Measurements from ENCODE around the gene MOCS1. TPM values are rescaled to one million over a fixed set of nuclear protein-coding genes. Genes with fewer than 3 reads are reported as not detected.

The MOCS1 gene
- total RNA-seq, 3 donors from 2014 or later (not counting 1 experiment from before 2014, with no cell fraction given), result 0.60 to 1.6 (median 1.5) TPM

GRCh38 chr6:39929039-39929732 is 5.1 kb downstream of the MOCS1 start:
- ATAC-seq (no peak), DNase-seq (no peak)
- Mint-ChIP-seq H3K36me3 (no peaks in the 10 kb centered on the region), H3K27me3 (ENCODE audit: low read depth in 2 of 2) (no peaks in the 10 kb centered on the region), H3K9me3 (no peaks in the 10 kb centered on the region), H3K27ac (no peak overlapping the region), H3K4me3 (no peak overlapping the region), H3K4me1 (peaks cover 8 to 21% of the 10 kb centered on the region in 2 donors)
- intact Hi-C loops (cut with micrococcal nuclease), result no loop called here
- H3K9me3 ChIP-seq (ENCODE audit: control insufficient read depth, insufficient read depth, low read length), result no peaks in the 10 kb centered on the region
- no peaks in the 10 kb centered on the region for H3K27me3 ChIP-seq (ENCODE audit: control insufficient read depth, insufficient read depth, low read length)
- no peak overlapping the region for H3K4me3 ChIP-seq (ENCODE audit: low read length)
- TF ChIP-seq CTCF (IDR thresholded peaks at IDR 0.05), result no peak
- H3K4me1 ChIP-seq (ENCODE audit: control insufficient read depth, insufficient read depth, low read length), result no peaks in the 10 kb centered on the region
- WGBS (ENCODE audit: insufficient coverage), result 40% methylated on average over 9 of the region's 9 CpGs
- no peak overlapping the region for H3K27ac ChIP-seq (ENCODE audit: low read length)
- H3K36me3 ChIP-seq (ENCODE audit: control insufficient read depth, insufficient read depth, low read length), result no peaks in the 10 kb centered on the region

- Mint-ChIP-seq H3K27ac (no peak overlapping the region), H3K36me3 (no peaks in the 10 kb centered on the region), H3K27me3 (ENCODE audit: low read depth in 2 of 2) (no peaks in the 10 kb centered on the region), H3K4me1 (peaks cover 4 to 11% of the 10 kb centered on the region in 2 donors), H3K9me3 (no peaks in the 10 kb centered on the region), H3K4me3 (no peak overlapping the region)
- DNase-seq (no peak), ATAC-seq (no peak)
- TF ChIP-seq CTCF (IDR thresholded peaks at IDR 0.05), result no peak
- H3K27ac ChIP-seq (ENCODE audit: low read length), result no peak overlapping the region
- no peaks in the 10 kb centered on the region for H3K9me3 ChIP-seq (ENCODE audit: control insufficient read depth, insufficient read depth, low read length)
- no peak overlapping the region for H3K4me3 ChIP-seq (ENCODE audit: low read length)
- H3K4me1 ChIP-seq (ENCODE audit: control insufficient read depth, insufficient read depth, low read length), result no peaks in the 10 kb centered on the region
- H3K27me3 ChIP-seq (ENCODE audit: control insufficient read depth, insufficient read depth, low read length), result no peaks in the 10 kb centered on the region
- 94% methylated on average over 11 of the region's 11 CpGs for WGBS (ENCODE audit: insufficient coverage)
- intact Hi-C loops (cut with micrococcal nuclease), result no loop called here
- no peaks in the 10 kb centered on the region for H3K36me3 ChIP-seq (ENCODE audit: control insufficient read depth, insufficient read depth, low read length)
Measured at GRCh38 chr6:39927159-39927558, 7.1 kb downstream of the MOCS1 start.

- Mint-ChIP-seq H3K4me3 (no peak overlapping the region), H3K27me3 (ENCODE audit: low read depth in 2 of 2) (no peaks in the 10 kb centered on the region), H3K27ac (no peak overlapping the region), H3K9me3 (no peaks in the 10 kb centered on the region), H3K4me1 (peaks cover 4 to 6% of the 10 kb centered on the region in 2 donors), H3K36me3 (no peaks in the 10 kb centered on the region)
- intact Hi-C loops (cut with micrococcal nuclease), result no loop called here
- no peak for TF ChIP-seq CTCF (IDR thresholded peaks at IDR 0.05)
- no peaks in the 10 kb centered on the region for H3K27me3 ChIP-seq (ENCODE audit: control insufficient read depth, insufficient read depth, low read length)
- no peak overlapping the region for H3K4me3 ChIP-seq (ENCODE audit: low read length)
- H3K9me3 ChIP-seq (ENCODE audit: control insufficient read depth, insufficient read depth, low read length), result no peaks in the 10 kb centered on the region
- DNase-seq, result no peak
- H3K36me3 ChIP-seq (ENCODE audit: control insufficient read depth, insufficient read depth, low read length), result no peaks in the 10 kb centered on the region
- 81% methylated on average over 2 of the region's 3 CpGs for WGBS (ENCODE audit: insufficient coverage)
- no peak overlapping the region for H3K27ac ChIP-seq (ENCODE audit: low read length)
- no peak for ATAC-seq
- H3K4me1 ChIP-seq (ENCODE audit: control insufficient read depth, insufficient read depth, low read length), result no peaks in the 10 kb centered on the region
Measured at GRCh38 chr6:39926668-39927067, 7.6 kb downstream of the MOCS1 start.

- Histone ChIP-seq H3K27ac (ENCODE audit: low read length) (no peak overlapping the region), H3K36me3 (ENCODE audit: control insufficient read depth, insufficient read depth, low read length) (no peaks in the 10 kb centered on the region), H3K27me3 (ENCODE audit: control insufficient read depth, insufficient read depth, low read length) (no peaks in the 10 kb centered on the region), H3K4me3 (ENCODE audit: low read length) (no peak overlapping the region), H3K9me3 (ENCODE audit: control insufficient read depth, insufficient read depth, low read length) (no peaks in the 10 kb centered on the region), H3K4me1 (ENCODE audit: control insufficient read depth, insufficient read depth, low read length) (no peaks in the 10 kb centered on the region)
- no peaks in the 10 kb centered on the region for H3K9me3 Mint-ChIP-seq
- H3K27ac Mint-ChIP-seq, result no peak overlapping the region
- no peak overlapping the region for H3K4me3 Mint-ChIP-seq
- ATAC-seq, result no peak
- TF ChIP-seq CTCF (IDR thresholded peaks at IDR 0.05), result no peak
- intact Hi-C loops (cut with micrococcal nuclease), result no loop called here
- no peaks in the 10 kb centered on the region for H3K27me3 Mint-ChIP-seq (ENCODE audit: low read depth in 2 of 2)
- H3K36me3 Mint-ChIP-seq, result no peaks in the 10 kb centered on the region
- H3K4me1 Mint-ChIP-seq, result peaks cover 4 to 6% of the 10 kb centered on the region in 2 donors
- no peak for DNase-seq
- WGBS (ENCODE audit: insufficient coverage), result 94% methylated on average over 2 of the region's 3 CpGs
Measured at GRCh38 chr6:39925931-39926290, 8.4 kb downstream of the MOCS1 start.
